Upper lobe of left lung (tissue), 4 donors: Measurements from ENCODE around the gene CLN5.

Experiments used
- CTCF ChIP-seq, 6 experiments: fragments of 450-650 bp in 4 of 6; fragments of 200-600 bp in 2 of 6; sonication (generic) in 2 of 6; IDR thresholded peaks; one replicate each; pipeline ENCODE4 v1.5.1; 2016 to 2019; ENCODE audit warnings: antibody characterized with exemption in 6 of 6
- EP300 ChIP-seq, 4 donors: sonication (generic); formaldehyde crosslinking; IDR thresholded peaks; one replicate each; pipeline ENCODE4 v1.5.1; 2017; ENCODE audit warnings: antibody characterized with exemption in 4 of 4, control low read depth in 2 of 4
- POLR2A ChIP-seq, 4 donors: fragments of 450-650 bp; IDR thresholded peaks; one replicate each; pipeline ENCODE4 v1.5.1; 2016 to 2017; ENCODE audit warnings: antibody characterized with exemption in 4 of 4, mild to moderate bottlenecking in 2 of 4

GRCh38 chr13:76993021-76993420 is 1.1 kb downstream of the CLN5 start:
- no peak for TF ChIP-seq POLR2A (IDR thresholded peaks at IDR 0.05)
- TF ChIP-seq CTCF (IDR thresholded peaks at IDR 0.05): no peak
- TF ChIP-seq EP300 (IDR thresholded peaks at IDR 0.05): no peak
